PC-3 (cell line): Measurements from ENCODE around the gene DNAJB2. TPM values are rescaled to one million over a fixed set of nuclear protein-coding genes. Genes with fewer than 3 reads are reported as not detected.

Experiments used
- ATAC-seq: fragments of 200-7000 bp; cut with Tn5 transposase; 2 replicates; pipeline ENCODE4 v1.9.1; 2020; ENCODE audit warnings: mild to moderate bottlenecking, moderate library complexity
- BruUV-seq: library from RNA; stranded (reverse); fragments of 400-500 nt; replicated peaks from 2 replicates; lab custom pipeline; 2021; lab: Mats Ljungman, UMichigan
- CTCF ChIA-PET: fragments of 300-600 bp; sonication (Branson Sonifier 250); formaldehyde crosslinking; loops from one replicate; lab custom pipeline; 2022; ENCODE audit warnings: antibody characterized with exemption; lab: Charles Lee
- POLR2A ChIA-PET: fragments of 300-600 bp; sonication (Branson Sonifier 250); formaldehyde crosslinking; loops from one replicate; lab custom pipeline; 2022; ENCODE audit warnings: antibody characterized with exemption; ENCODE audit not compliant: unreplicated experiment; lab: Charles Lee
- DNase-seq: peaks from one replicate; pipeline ENCODE4 v3.0.0-alpha.2; 2015
- H2AFZ ChIP-seq: fragments of 300-600 bp; sonication (generic); 2 replicates; pipeline ENCODE4 v1.6.0; 2016; ENCODE audit warnings: antibody characterized with exemption, low read length
- H3F3A ChIP-seq: fragments of 300-600 bp; sonication (generic); one replicate; pipeline ENCODE4 v1.6.0; 2017; ENCODE audit warnings: antibody characterized with exemption, low read length, control low read depth, mild to moderate bottlenecking; ENCODE audit not compliant: unreplicated experiment
- H3K27ac ChIP-seq: fragments of 300-600 bp; sonication (generic); 2 replicates; pipeline ENCODE4 v1.5.1; 2016; ENCODE audit warnings: mild to moderate bottlenecking, low read length
- H3K27me3 ChIP-seq: fragments of 300-600 bp; sonication (generic); 2 replicates; pipeline ENCODE4 v1.6.1; 2016; ENCODE audit warnings: low read length, mixed read lengths
- H3K36me3 ChIP-seq: fragments of 300-600 bp; sonication (generic); 2 replicates; pipeline ENCODE4 v1.6.1; 2016; ENCODE audit warnings: low read depth, mixed run types, low read length, mixed read lengths
- H3K4me1 ChIP-seq: fragments of 300-600 bp; sonication (generic); 2 replicates; pipeline ENCODE4 v1.5.1; 2016; ENCODE audit warnings: low read length; ENCODE audit not compliant: insufficient read depth
- H3K4me2 ChIP-seq: fragments of 300-600 bp; sonication (generic); 2 replicates; pipeline ENCODE4 v1.6.0; 2016; ENCODE audit warnings: low read length
- H3K4me3 ChIP-seq: fragments of 300-600 bp; sonication (generic); 2 replicates; pipeline ENCODE4 v1.5.1; 2016; ENCODE audit warnings: mild to moderate bottlenecking, low read length, mixed read lengths
- H3K79me2 ChIP-seq: fragments of 300-600 bp; sonication (generic); 2 replicates; pipeline ENCODE4 v1.6.1; 2017; ENCODE audit warnings: low read length, mixed read lengths
- H3K9ac ChIP-seq: fragments of 300-600 bp; sonication (generic); 2 replicates; pipeline ENCODE4 v1.6.0; 2016; ENCODE audit warnings: mild to moderate bottlenecking, low read length
- H3K9me2 ChIP-seq: fragments of 300-600 bp; sonication (generic); replicated peaks from 2 replicates; pipeline ENCODE4 v1.6.1; 2016; ENCODE audit warnings: mixed run types, low read length, mixed read lengths
- H3K9me3 ChIP-seq: fragments of 300-600 bp; sonication (generic); 2 replicates; pipeline ENCODE4 v1.6.1; 2016; ENCODE audit warnings: low read length, mixed read lengths
- H4K20me1 ChIP-seq: fragments of 300-600 bp; sonication (generic); 2 replicates; pipeline ENCODE4 v1.6.1; 2016; ENCODE audit warnings: low read length, mixed read lengths
- EZH2 ChIP-seq: fragments of 300-600 bp; sonication (generic); IDR thresholded peaks from one replicate; pipeline ENCODE4 v1.6.1; 2017; ENCODE audit warnings: antibody characterized with exemption, mild to moderate bottlenecking, low read length; ENCODE audit not compliant: unreplicated experiment
- EZH2phosphoT487 ChIP-seq: fragments of 300-600 bp; sonication (generic); IDR thresholded peaks from 2 replicates; pipeline ENCODE4 v1.6.1; 2018; ENCODE audit warnings: mild to moderate bottlenecking, antibody characterized with exemption, low read length, borderline replicate concordance
- intact Hi-C: fragments of 100-400 bp; cut with micrococcal nuclease; formaldehyde crosslinking; loops from 2 replicates; pipeline ENCODE4 v1.9.0; 2023
- total RNA-seq: library from RNA; depleted of rRNA; stranded (reverse); fragments of >200 nt; gene quantifications from 2 replicates; pipeline ENCODE4 v1.2.3, GENCODE V29; 2014
- TF ChIP-seq, protein P1 (sequence below): fragments of 300-600 bp; sonication (generic); conservative IDR thresholded peaks from 2 replicates; pipeline ENCODE4 v1.5.1; 2017; ENCODE audit warnings: antibody characterized with exemption, low read depth, mild to moderate bottlenecking, low read length

Gene DNAJB2
- total RNA-seq, 1 experiment from 2014 or later: 62.3 TPM

DNA sequence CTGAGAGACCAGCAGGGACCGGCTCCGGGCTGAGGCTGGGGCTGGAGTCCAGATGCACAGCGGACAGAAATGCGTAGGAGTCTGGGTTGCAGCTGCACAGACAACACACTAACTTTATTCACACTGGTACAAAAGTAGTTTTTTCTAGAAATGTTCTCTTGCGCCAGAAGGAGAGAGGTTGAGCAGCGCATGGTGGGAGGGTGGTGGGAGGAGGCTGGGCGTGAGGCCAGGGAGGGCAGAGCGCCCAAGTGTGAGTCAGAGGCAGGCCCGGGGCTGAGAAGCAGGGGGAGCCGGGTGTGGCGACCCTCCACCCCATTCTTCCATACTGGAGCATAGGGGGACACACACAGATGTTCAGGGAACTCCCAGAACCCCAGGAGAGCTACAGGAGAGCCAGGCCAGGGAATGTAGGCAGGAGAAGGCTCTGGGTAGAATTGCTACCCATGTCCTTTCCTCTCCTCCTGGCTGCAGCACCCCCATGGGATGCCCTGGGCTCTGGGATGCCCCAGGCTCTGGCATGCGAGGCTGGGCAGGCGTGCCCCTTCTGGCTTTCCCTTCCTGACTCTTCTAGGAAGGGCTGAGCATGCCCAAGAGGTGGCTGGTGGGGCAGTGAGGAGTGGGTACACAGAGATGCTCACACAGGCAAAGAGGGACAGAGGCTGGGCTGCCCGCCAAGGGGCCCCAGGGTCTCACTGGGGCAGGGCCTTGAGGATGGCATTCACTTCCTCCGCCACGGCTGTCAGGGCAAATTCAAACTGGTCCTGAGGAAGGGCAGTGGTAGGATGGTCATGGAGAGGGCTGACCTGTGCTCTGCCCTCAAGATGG, 10.6 kb downstream of the DNAJB2 start:
- Histone ChIP-seq H3K27me3 (no peaks in the 10 kb centered on the region), H3K36me3 (peaks cover 3% of the 10 kb centered on the region; the same call in 1 of the 2 replicates), H3K27ac (no peak overlapping the region), H3K79me2 (no peaks in the 10 kb centered on the region), H3K4me3 (no peak overlapping the region), H3K4me1 (peaks cover 18% of the 10 kb centered on the region), H3K4me2 (peak overlapping the region; percentile 42), H2AFZ (no peak overlapping the region), H4K20me1 (no peaks in the 10 kb centered on the region), H3K9me3 (no peaks in the 10 kb centered on the region), H3K9ac (no peak overlapping the region), H3K9me2 (no peaks in the 10 kb centered on the region), H3F3A (no peaks in the 10 kb centered on the region)
- intact Hi-C loops: no loop called here
- ChIA-PET POLR2A (no interaction called here), CTCF (no interaction called here)
- ATAC-seq (peak; percentile 52), DNase-seq (peak; percentile 72)
- BruUV-seq: no TSS peak
- TF ChIP-seq EZH2 (no peak), EZH2phosphoT487 (no peak)
- TF ChIP-seq, protein P1, sequence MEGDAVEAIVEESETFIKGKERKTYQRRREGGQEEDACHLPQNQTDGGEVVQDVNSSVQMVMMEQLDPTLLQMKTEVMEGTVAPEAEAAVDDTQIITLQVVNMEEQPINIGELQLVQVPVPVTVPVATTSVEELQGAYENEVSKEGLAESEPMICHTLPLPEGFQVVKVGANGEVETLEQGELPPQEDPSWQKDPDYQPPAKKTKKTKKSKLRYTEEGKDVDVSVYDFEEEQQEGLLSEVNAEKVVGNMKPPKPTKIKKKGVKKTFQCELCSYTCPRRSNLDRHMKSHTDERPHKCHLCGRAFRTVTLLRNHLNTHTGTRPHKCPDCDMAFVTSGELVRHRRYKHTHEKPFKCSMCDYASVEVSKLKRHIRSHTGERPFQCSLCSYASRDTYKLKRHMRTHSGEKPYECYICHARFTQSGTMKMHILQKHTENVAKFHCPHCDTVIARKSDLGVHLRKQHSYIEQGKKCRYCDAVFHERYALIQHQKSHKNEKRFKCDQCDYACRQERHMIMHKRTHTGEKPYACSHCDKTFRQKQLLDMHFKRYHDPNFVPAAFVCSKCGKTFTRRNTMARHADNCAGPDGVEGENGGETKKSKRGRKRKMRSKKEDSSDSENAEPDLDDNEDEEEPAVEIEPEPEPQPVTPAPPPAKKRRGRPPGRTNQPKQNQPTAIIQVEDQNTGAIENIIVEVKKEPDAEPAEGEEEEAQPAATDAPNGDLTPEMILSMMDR: no peak

DNA sequence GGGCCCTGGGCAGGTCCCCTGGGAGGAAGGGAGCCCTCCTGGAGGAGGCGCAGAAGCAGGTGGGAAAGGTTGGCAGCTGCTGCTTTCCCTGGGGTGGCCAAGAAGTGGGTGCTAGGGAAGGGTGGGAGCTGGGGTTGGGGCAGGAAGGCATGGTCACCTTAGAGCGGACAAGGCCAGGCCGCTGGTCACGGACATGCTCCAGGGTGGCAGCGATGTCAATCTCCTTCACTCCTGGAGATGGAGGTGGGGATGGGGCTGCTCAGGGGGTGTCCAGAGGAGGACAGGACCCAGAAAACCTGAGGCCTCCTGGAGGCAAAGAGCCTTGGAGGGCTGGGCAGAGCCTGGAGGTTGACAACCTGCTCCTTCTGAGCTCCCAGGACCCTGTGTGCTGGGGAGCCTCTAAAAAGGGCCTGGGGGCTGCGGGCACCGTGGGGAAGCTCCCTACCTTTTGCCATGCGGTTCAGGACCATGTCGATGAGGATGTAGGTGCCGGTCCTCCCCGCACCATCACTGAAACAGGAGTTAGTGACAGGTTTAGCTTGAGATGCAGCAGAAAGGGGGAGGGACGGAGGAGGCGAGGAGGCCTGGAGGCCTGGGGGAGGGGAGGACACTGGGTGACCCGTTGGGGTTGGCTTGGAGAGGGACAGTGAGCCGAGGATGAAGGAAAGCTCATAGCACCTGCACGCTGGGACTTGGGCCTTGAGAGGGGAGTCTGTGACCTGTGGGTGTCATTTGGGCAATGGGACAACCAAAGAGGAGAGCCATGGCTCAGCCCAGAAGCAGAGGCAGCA, 11.4 kb downstream of the DNAJB2 start:
- no peaks in the 10 kb centered on the region for H3K36me3 ChIP-seq
- intact Hi-C loops: no loop called here
- CTCF ChIA-PET: no interaction called here
- no peaks in the 10 kb centered on the region for H3K9me3 ChIP-seq
- no peak for ATAC-seq
- no peak overlapping the region for H3K9ac ChIP-seq
- H3K9me2 ChIP-seq: no peaks in the 10 kb centered on the region
- POLR2A ChIA-PET: no interaction called here
- H3K79me2 ChIP-seq: no peaks in the 10 kb centered on the region
- H3K27ac ChIP-seq: no peak overlapping the region
- H4K20me1 ChIP-seq: no peaks in the 10 kb centered on the region
- H3K4me1 ChIP-seq: peaks cover 23% of the 10 kb centered on the region
- no TSS peak for BruUV-seq
- no peaks in the 10 kb centered on the region for H3K27me3 ChIP-seq
- no peak overlapping the region for H3K4me3 ChIP-seq
- DNase-seq: no peak
- no peaks in the 10 kb centered on the region for H3F3A ChIP-seq
- no peak overlapping the region for H3K4me2 ChIP-seq
- TF ChIP-seq, protein P1: no peak
- TF ChIP-seq EZH2phosphoT487: no peak
- TF ChIP-seq EZH2: no peak
- H2AFZ ChIP-seq: no peak overlapping the region
